ENCODE measurements around the gene FIGLA. TPM values are rescaled to one million over a fixed set of nuclear protein-coding genes. Genes with fewer than 3 reads are reported as not detected.

Gene FIGLA
- total RNA-seq, 1 donor from 2014 or later, result not detected

GRCh38 chr2:70750320-70750719, 40.1 kb downstream of the FIGLA start:
- Mint-ChIP-seq H3K9me3 (peaks cover 4% of the 10 kb centered on the region), H3K4me1 (no peaks in the 10 kb centered on the region), H3K36me3 (no peaks in the 10 kb centered on the region), H3K27me3 (ENCODE audit: low read depth) (peaks cover 19% of the 10 kb centered on the region), H3K27ac (no peak overlapping the region), H3K4me3 (no peak overlapping the region)
- no peak for DNase-seq (ENCODE audit: low spot score in 2 of 2, unreplicated experiment in 2 of 2)
- TF ChIP-seq CTCF (IDR thresholded peaks at IDR 0.05; ENCODE audit: unreplicated experiment), result no peak

- no peaks in the 10 kb centered on the region for H3K4me1 Mint-ChIP-seq
- H3K36me3 Mint-ChIP-seq, result no peaks in the 10 kb centered on the region
- H3K27me3 Mint-ChIP-seq (ENCODE audit: low read depth), result peaks cover 19% of the 10 kb centered on the region
- H3K4me3 Mint-ChIP-seq, result no peak overlapping the region
- no peak for TF ChIP-seq CTCF (IDR thresholded peaks at IDR 0.05; ENCODE audit: unreplicated experiment)
- no peak overlapping the region for H3K27ac Mint-ChIP-seq
- no peak for DNase-seq (ENCODE audit: low spot score in 2 of 2, unreplicated experiment in 2 of 2)
- peaks cover 4% of the 10 kb centered on the region for H3K9me3 Mint-ChIP-seq
These were observed 42.2 kb downstream of the FIGLA start for GRCh38 chr2:70748002-70748784.

- Mint-ChIP-seq H3K36me3 (no peaks in the 10 kb centered on the region), H3K4me1 (no peaks in the 10 kb centered on the region), H3K27ac (no peak overlapping the region), H3K4me3 (no peak overlapping the region), H3K9me3 (peaks cover 4% of the 10 kb centered on the region), H3K27me3 (ENCODE audit: low read depth) (peaks cover 19% of the 10 kb centered on the region)
- no peak for DNase-seq (ENCODE audit: low spot score in 2 of 2, unreplicated experiment in 2 of 2)
- no peak for TF ChIP-seq CTCF (IDR thresholded peaks at IDR 0.05; ENCODE audit: unreplicated experiment)
These were observed 43.2 kb downstream of the FIGLA start for GRCh38 chr2:70747284-70747683.

- Mint-ChIP-seq H3K9me3 (peaks cover 4% of the 10 kb centered on the region), H3K4me1 (no peaks in the 10 kb centered on the region), H3K4me3 (no peak overlapping the region), H3K27me3 (ENCODE audit: low read depth) (peaks cover 15% of the 10 kb centered on the region), H3K36me3 (no peaks in the 10 kb centered on the region), H3K27ac (no peak overlapping the region)
- no peak for DNase-seq (ENCODE audit: low spot score in 2 of 2, unreplicated experiment in 2 of 2)
- TF ChIP-seq CTCF (IDR thresholded peaks at IDR 0.05; ENCODE audit: unreplicated experiment), result no peak
These were observed 44.1 kb downstream of the FIGLA start for GRCh38 chr2:70746094-70746974.

GRCh38 chr2:70745276-70745825, 45.1 kb downstream of the FIGLA start:
- H3K4me1 Mint-ChIP-seq, result no peaks in the 10 kb centered on the region
- peaks cover 4% of the 10 kb centered on the region for H3K9me3 Mint-ChIP-seq
- no peak overlapping the region for H3K27ac Mint-ChIP-seq
- no peak overlapping the region for H3K4me3 Mint-ChIP-seq
- no peak for TF ChIP-seq CTCF (IDR thresholded peaks at IDR 0.05; ENCODE audit: unreplicated experiment)
- DNase-seq (ENCODE audit: low spot score in 2 of 2, unreplicated experiment in 2 of 2), result no peak
- no peaks in the 10 kb centered on the region for H3K36me3 Mint-ChIP-seq
- peaks cover 14% of the 10 kb centered on the region for H3K27me3 Mint-ChIP-seq (ENCODE audit: low read depth)

Measured in mesothelial cell of epicardium (in vitro differentiated cells).